NCI-H1436 treated with DMSO at 0.1 percent for 48 hours (cell line): Measurements from ENCODE around the gene ACAT1.
"Not testable (repeated sequence)": the region's sequence is repeated elsewhere in the genome, so short reads cannot be mapped to it uniquely, and the experiment has no call there.

Source experiments
- DNase-seq: peaks from one replicate; lab custom pipeline; 2025; lab: John Stamatoyannopoulos, UW

ACAT1 gene

DNA sequence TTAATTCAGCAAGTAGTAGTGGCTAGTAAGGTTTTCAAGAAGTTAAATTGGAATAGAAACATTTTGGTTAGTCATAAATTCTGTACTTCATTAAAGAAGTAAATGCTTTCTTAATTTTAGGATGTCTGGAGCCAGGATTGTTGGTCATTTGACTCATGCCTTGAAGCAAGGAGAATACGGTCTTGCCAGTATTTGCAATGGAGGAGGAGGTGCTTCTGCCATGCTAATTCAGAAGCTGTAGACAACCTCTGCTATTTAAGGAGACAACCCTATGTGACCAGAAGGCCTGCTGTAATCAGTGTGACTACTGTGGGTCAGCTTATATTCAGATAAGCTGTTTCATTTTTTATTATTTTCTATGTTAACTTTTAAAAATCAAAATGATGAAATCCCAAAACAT, 25.8 kb downstream of the ACAT1 start:
- no peak for DNase-seq

DNA sequence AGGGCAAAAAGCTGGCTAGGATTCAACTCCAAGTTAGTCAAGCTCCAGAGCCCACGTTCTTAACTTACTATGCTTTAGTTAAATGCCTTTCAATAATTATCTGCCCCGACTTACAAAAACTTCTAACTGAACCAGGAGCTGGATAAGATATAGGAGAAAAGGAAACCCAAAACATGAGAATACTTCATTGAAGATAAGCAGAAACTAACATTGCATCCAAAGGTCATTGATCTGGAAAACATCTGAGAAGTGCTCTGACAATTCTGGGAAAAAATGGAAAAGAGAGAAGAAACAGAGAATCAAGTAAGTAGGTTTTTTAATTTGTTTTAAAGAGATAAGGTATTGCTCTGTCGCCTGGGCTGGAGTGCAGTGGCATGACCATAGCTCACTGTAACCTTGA, 27.2 kb downstream of the ACAT1 start:
- no peak for DNase-seq

DNA sequence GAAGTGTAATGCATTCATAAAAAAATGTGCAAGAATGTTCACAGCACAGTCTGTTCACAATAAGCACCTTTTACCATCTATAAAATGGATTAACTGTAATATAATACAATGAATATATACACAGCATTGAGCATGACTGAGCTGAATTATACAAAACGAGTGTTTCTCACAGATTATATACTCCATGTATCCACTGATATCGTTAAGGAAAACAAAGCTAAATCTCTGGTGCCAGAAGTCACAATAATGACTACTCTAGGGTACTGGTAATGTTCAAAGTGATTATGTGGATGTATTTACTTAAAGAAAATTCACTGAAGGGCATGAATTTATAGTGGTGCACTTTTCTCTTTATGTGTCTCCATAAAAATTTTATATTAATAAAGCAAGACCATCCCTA, 33.2 kb downstream of the ACAT1 start:
- DNase-seq = no peak

DNA sequence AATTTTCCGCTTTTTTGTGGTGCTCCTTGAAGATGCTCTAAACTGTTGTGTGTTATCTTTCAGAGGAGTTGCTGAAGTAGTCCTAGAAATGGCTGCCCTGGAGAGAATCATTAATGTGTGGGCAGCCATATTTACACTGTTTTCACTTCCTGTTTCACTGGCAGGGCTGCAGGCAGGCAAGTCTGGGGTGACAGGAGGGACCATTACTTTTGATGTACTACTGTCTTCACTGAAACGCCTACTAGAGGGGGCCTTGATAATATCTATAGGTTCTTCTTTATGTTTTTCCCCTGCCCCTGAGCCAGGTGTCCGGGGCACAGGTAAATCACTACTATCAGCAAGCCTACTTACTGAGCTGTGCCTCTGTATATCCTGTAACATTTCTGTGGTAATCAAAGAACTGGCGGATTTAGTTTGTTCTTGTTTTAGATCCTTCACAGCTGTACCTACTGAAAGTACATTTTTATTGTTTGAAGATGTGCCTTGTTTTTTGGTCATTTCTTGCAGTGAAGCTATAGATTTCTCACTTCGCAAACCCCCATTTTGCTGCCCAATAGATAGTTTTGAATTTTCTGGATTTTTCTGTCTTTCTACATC, 39.7 kb downstream of the ACAT1 start:
- no peak for DNase-seq

DNA sequence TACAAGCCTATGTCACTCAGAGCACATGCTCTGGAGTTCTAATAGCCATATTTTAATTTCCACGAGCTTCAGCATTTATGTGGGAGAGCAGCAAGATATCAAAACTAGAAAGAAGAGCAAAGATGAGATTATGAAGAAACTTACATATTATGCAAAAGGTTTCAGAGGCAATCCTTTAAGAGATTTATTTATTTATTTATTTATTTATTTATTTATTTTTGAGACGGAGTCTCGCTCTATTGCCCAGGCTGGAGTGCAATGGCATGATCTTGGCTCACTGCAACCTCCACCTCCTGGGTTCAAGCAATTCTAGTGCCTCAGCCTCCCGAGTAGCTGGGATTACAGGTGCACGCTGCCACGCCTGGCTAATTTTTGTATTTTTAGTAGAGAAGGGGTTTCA, 41.5 kb downstream of the ACAT1 start:
- DNase-seq = not testable (repeated sequence)

DNA sequence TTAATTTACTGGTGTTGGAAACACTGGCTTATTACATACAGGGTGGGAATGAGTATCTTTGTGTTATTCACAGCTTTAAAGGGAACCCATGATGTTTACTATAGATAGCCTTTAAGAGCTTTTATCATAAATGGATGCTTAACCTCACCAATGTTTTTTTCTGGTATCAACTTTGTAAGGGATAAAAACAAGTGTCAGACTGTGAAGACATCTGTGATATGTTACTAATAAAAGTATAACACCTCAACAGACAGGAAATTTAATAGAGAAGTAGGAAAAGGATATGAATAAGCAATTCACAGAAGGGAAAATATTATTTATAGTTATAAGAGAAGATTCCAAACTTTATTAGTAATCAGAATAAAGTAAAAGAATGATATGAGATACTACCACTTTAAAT, 46.3 kb downstream of the ACAT1 start:
- no peak for DNase-seq

DNA sequence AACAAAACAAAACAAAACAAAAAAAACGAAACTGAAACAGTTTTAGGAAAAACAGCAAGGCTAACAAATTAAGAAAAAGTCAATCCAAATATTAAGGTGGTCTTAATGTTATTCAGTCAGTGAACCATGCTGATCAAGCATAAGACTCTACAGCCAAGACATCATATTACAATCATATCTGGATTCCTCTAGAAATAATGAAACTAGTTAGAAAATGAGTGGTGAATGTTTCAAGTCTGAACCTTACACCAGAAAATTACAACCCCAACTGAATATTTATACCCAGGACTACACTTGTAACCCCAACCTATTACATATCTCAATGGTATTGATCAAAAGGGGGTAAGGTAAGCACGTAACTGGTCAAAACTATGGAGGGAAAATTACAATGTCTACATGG, 48.8 kb downstream of the ACAT1 start:
- DNase-seq = no peak

DNA sequence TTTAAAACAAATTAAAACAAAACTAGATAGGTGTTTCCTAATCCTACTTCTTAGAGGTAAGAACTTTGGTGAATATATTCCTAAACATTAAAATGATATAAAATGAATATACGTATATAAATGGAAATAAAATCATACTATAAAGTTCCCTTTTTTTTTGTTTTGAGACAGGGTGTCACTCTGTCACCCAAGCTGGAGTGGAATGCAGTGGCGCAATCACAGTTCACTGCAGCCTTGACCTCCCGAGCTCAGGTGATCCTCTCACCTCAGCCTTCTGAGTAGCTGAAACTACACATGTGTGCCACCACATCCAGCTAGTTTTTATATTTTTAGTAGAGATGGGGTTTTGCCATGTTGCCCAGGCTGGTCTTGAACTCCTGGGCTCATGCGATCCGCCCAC, 56.2 kb downstream of the ACAT1 start:
- DNase-seq = no peak

DNA sequence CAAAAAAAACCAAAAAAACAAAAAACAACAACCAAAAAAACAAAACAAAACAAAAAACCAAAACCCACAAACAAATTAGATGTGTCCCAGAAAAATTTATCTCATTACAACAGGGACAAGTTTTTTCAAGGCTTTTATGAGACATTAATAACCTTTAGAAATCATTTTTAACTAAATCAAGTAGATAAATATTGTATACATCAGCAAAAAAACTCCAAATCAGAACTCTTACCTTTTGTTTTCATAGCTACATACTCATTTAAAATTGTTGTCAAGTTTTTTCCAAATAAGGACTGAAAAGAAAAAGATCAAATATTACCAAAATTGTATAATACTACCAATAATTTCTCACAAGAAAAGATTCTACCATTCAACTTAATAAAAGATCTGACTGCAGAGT, 72.4 kb downstream of the ACAT1 start:
- no peak for DNase-seq

DNA sequence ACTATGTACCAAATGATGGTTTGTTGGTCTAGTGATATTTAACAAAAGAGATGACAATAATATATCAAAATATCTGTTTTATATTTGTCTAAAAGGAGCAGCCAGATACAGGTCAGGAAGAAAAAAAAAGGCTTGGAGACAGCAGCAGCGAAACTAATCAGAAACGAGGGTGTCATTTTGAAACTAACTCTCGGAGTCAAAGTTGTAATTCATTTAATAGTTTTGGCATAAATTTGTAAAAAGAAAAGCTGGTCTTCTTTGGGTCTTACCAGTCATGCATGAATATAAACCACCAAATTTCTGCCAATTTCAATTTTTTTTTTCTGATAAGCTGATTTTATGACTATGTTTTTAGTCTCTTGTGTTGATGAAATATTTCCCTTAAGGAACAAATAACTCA, 75.5 kb downstream of the ACAT1 start:
- DNase-seq = no peak
